Stimulated activated naive CD8-positive, alpha-beta T cell treated with anti-CD3 and anti-CD28 coated beads, Interleukin-15, amount 100 ng/mL, for 72 hours (primary cell): ENCODE data around the gene CLASRP.
A peak's percentile ranks its signal among the peaks of the same experiment; 100 is the strongest.

ENCODE experiments used
- ATAC-seq: fragments of 150-1000 bp; cut with Tn5 transposase; 2 replicates; pipeline ENCODE4 v1.10.0; 2021; ENCODE audit warnings: mild to moderate bottlenecking, moderate library complexity
- DNase-seq, 2 donors: peaks; one replicate each; pipeline ENCODE4 v3.0.0; 2021 to 2022
- H3K27ac Mint-ChIP-seq, 2 donors: one replicate each; pipeline ENCODE4 v1.8.0; 2022; ENCODE audit warnings: mild to moderate bottlenecking in 2 of 2, mixed read lengths in 2 of 2, moderate library complexity in 2 of 2
- H3K27me3 Mint-ChIP-seq: one replicate; pipeline ENCODE4 v1.8.0; 2022; ENCODE audit warnings: mixed read lengths
- H3K4me1 Mint-ChIP-seq: one replicate; pipeline ENCODE4 v1.8.0; 2022; ENCODE audit warnings: mild to moderate bottlenecking, mixed read lengths
- H3K4me3 Mint-ChIP-seq, 2 donors: one replicate each; pipeline ENCODE4 v1.8.0; 2022; ENCODE audit warnings: mild to moderate bottlenecking in 2 of 2, mixed read lengths in 2 of 2, moderate library complexity in 1 of 2
- H3K9me3 Mint-ChIP-seq, 2 donors: one replicate each; pipeline ENCODE4 v1.8.0; 2022; ENCODE audit warnings: mixed read lengths in 2 of 2

The CLASRP gene

DNA sequence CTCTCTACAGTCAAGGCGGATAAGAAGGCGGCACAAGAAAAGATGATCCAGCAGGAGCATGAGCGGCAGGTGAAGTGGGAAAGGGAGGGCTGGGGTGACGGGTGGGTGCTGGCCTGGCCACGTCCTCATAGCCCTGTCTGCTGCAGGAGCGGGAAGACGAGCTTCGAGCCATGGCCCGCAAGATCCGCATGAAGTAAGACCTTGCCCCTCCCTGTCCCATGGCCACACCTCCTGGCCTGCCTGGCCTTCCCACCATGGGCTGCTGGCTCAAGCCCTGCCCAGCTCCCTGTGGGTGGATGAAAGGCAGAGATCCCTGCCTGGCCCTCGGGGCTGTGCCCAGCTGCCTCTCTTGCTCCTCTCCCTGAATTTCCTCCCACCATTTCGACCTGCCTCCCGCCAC, 30.2 kb downstream of the CLASRP start:
- DNase-seq (no peak), ATAC-seq (no peak)
- Mint-ChIP-seq H3K27me3 (no peaks in the 10 kb centered on the region), H3K4me1 (peaks cover 6% of the 10 kb centered on the region), H3K9me3 (no peaks in the 10 kb centered on the region), H3K4me3 (no peak overlapping the region), H3K27ac (peak overlapping the region in 1 of 2 donors; percentile 90)

DNA sequence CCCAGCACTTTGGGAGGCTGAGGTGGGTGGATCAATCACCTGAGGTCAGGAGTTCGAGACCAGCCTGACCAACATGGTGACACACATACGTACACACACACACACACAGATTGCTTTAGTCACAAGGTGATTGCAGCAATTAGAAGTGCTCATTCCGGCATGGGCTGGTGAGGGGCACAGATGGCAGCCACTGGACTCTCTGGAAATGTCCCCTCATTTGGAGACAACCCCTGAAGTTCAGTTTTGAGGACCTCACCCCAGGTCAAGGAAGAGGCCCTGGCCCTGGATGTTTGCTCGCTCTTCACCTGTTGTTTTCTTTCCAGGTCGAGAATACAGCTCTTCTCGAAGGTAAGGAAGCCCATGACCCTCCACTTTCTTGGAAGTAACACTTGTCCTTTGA, 31.4 kb downstream of the CLASRP start:
- H3K4me3 Mint-ChIP-seq: no peak overlapping the region
- ATAC-seq (no peak), DNase-seq (no peak)
- no peaks in the 10 kb centered on the region for H3K9me3 Mint-ChIP-seq
- H3K27ac Mint-ChIP-seq: peak overlapping the region in 1 of 2 donors; percentile 81
- no peaks in the 10 kb centered on the region for H3K27me3 Mint-ChIP-seq
- peaks cover 14% of the 10 kb centered on the region for H3K4me1 Mint-ChIP-seq

DNA sequence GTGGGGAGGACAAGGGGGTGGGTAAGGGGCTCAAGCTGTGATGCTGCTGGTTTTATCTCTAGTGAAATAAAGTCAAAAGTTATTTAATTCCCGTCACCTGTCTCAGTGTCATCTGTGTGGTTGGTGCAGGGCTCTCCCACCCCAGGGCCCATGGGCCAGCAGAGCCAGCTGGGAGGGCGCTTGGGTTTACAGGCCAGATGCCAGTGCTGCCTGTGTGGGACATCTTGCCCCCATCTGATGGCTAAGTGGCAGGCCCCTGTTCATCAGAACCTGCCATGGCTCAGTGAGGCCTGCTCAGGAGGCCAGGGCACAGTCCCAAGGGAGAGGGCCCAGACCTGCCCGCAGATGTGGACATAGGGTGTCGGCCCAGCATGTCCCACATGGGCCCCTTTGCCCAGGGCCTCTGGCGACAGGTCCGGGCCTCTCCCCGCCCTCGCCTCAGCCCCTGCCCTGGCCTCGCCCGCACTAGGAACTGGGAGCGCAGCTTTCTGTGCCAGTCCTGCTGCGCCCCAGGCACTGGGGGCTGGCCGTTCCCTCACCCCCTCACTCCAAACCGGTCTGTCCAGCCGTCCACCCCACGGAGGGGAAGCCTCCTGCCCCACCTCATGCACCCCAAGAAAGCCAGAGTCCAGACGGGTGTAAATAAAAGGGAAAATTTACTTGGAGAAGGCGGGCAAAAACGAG, 32.2 kb downstream of the CLASRP start:
- no peaks in the 10 kb centered on the region for H3K27me3 Mint-ChIP-seq
- peaks cover 20% of the 10 kb centered on the region for H3K4me1 Mint-ChIP-seq
- H3K4me3 Mint-ChIP-seq: no peak overlapping the region
- no peak overlapping the region for H3K27ac Mint-ChIP-seq
- DNase-seq: no peak
- ATAC-seq: no peak
- H3K9me3 Mint-ChIP-seq: no peaks in the 10 kb centered on the region

DNA sequence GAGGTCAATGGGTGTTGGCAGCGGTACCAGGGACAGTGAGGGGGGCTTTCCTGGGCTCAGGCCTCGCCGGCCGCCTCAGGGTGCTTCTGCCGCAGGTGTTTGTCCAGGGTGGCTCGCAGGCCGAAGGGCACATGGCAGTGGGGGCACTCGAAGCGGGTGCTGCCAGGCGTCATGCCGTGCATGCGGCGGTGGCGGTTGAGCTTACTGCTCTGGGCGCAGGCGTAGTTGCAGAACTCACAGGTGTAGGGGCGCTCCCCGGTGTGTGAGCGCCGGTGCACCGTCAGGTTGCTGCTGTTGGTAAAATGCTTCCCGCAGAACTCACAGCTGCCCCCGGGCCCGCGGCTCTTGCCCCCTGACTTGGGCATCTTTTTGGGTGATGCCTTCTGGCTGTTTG, 32.7 kb downstream of the CLASRP start:
- no peak for ATAC-seq
- Mint-ChIP-seq H3K27ac (peak overlapping the region in 1 of 2 donors; percentile 63), H3K27me3 (no peaks in the 10 kb centered on the region), H3K4me3 (no peak overlapping the region), H3K9me3 (no peaks in the 10 kb centered on the region), H3K4me1 (peaks cover 22% of the 10 kb centered on the region)
- no peak for DNase-seq

DNA sequence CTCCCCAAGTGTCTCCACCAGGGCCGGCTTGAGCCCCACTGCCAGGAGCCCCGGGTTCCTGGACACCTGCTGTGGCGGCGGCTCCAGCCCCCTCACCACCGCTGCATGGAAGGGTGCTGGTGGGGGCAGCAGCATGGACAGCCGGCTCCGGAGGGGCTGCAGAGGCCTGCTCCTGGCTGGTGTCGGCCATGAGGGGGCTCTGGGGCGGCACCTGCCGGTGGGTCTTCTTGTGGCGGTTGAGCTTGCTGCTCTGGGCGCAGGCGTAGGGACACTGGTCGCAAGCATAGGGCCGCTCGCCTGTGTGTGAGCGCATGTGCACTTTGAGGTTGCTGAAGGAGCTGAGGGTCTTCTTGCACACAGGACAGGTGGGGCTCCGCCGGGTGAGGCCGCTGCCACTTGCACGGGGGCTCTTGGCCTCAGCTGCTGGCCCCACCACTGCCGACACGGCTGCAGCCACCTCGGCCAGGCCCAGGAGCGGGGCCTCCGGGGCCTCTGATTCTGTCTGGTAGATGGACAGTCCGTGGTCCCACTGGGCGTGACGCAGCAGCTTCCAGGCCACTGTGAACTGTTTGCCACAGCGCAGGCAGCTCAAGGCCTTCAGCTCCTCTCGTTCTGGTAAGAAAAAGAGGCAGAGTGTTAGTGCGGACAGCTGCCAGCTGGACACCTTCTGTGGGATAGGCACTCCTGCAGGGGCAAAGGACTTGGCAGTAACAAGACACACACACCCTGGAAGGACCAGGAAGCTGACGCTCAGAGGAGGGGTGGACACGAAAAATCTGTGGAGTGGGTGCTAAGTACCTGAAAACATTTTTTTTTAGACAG, 33.3 kb downstream of the CLASRP start:
- H3K27ac Mint-ChIP-seq: peak overlapping the region in 1 of 2 donors; percentile 63

DNA sequence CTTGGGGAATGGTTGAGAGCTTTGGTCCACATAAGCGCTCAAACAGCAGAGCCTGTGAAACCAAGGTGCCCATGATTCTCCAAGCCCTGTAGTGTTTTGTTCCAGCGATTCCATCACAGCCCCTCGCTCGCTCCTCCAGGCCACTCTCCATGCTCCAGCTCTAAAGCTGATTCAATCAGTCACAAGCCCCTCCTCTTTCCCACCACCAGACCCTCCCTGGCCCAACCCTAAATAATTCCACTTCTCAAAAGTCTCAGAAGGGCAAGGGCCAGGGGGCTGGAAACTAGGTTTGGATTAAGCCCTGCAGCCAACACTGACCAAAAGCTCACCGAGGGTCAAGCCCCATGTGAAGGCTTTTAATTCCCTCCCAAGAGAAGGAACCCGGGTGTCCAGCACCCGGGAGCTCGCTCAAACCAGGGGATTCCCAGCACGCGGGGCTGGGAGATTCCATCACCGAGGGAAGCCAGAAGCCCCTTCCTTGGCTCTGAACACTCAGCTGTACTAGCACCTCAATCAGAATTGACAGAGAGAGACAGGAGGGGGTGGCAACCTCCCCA, 36.0 kb downstream of the CLASRP start:
- H3K9me3 Mint-ChIP-seq: no peaks in the 10 kb centered on the region
- no peak overlapping the region for H3K27ac Mint-ChIP-seq
- peak overlapping the region; percentile 60 to 91 for H3K4me3 Mint-ChIP-seq
- no peaks in the 10 kb centered on the region for H3K27me3 Mint-ChIP-seq
- no peak for ATAC-seq
- no peak for DNase-seq
- H3K4me1 Mint-ChIP-seq: peaks cover 50% of the 10 kb centered on the region

More for the DNA sequence above, 33.3 kb downstream of the CLASRP start:
- ATAC-seq (no peak), DNase-seq (no peak)
- H3K4me1 Mint-ChIP-seq: peaks cover 28% of the 10 kb centered on the region
- no peaks in the 10 kb centered on the region for H3K9me3 Mint-ChIP-seq
- no peaks in the 10 kb centered on the region for H3K27me3 Mint-ChIP-seq
- no peak overlapping the region for H3K4me3 Mint-ChIP-seq

DNA sequence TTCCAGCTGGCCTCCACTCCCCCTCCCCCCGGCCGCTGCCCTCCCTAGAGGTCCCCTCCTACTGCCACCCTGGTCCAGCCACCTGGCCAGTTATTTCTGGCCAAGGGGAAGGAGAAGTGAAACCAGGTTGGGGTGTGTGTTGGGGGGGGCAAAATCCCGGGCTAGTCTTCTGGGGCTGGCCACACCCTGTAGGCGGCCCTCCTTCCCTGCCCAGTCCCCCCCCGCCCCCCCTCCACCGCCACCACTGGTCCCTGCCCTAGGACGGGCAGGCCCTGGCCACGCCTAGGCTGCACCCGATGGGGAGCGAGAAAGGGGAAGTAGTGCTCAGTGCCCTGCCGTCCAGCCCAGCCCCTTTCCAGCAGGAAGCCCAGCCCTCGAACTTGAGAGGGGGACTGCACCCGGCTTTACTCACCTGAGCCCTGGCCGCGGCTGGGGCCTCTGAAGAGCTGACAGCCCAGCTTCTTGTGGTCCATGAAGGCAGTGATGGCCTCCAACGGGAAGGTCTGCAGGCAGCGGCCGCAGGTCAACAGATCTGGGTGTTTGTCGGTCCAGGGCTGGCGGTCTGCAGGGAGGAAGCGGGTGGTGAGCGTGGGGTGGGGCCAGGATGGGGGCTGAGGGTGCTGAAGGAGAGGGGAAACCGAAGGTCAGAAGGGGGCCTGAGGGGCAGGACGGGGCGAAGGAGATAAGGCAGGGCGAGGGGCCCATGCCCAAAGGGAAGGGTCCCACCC, 36.6 kb downstream of the CLASRP start:
- no peaks in the 10 kb centered on the region for H3K9me3 Mint-ChIP-seq
- ATAC-seq: peak; percentile 18
- peak; percentile 29 to 46 for DNase-seq
- no peaks in the 10 kb centered on the region for H3K27me3 Mint-ChIP-seq
- peak overlapping the region; percentile 65 to 85 for H3K27ac Mint-ChIP-seq
- H3K4me3 Mint-ChIP-seq: peak overlapping the region; percentile 88 to 91
- H3K4me1 Mint-ChIP-seq: peaks cover 57% of the 10 kb centered on the region

DNA sequence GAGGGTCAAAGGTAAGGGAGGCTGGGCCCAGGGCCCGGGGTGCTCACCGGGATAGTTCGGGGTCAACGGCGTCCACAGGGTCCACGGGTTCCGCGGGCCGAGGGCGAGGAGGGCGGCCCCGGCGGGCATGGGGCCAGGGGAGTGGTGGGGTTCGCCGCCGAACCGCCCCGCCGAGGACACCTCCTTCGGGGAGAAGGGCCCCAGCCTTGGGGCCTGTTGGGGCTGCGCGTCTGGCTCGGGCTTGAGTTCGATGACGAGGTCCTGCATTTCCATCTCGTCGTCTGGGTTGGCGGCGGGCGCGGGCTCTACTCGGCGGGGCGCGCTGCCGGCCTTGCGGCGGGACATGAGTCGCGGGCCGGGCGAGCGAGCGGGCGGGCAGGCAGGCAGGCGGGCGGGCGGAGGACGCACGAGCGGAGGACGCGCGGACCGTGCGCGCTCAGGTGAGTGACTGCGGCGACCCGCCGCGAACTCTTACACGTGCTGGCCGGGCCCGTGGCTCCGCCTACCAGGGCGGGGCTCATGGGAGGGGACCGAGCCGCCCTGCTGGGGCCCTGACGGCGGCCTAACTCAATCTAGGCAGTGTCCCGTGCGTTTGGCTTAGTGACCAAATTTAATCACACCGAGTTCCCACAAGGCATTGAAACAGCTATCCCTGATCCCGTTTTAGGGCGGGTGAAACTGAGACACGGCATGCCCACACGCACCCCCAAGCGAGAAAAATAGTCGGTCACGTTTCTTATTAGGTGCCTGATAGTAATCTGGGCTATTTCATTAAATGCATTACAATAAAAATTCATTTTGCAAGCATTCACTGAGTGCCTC, 37.4 kb downstream of the CLASRP start, which contains the start of gene ZNF296:
Gene ZNF296, minus strand, starts transcription at position 450 of the 822 bp plus-strand sequence. Its CDS starts 105 bp downstream, at position 345.
- peak; percentile 82 to 85 for DNase-seq
- peak; percentile 86 for ATAC-seq
- Mint-ChIP-seq H3K4me3 (peak within 1 kb of the TSS; percentile 88 to 91), H3K9me3 (no peaks in the 10 kb centered on the region), H3K27ac (peak within 1 kb of the TSS; percentile 65 to 85), H3K27me3 (no peaks in the 10 kb centered on the region), H3K4me1 (peaks cover 62% of the 10 kb centered on the region)

DNA sequence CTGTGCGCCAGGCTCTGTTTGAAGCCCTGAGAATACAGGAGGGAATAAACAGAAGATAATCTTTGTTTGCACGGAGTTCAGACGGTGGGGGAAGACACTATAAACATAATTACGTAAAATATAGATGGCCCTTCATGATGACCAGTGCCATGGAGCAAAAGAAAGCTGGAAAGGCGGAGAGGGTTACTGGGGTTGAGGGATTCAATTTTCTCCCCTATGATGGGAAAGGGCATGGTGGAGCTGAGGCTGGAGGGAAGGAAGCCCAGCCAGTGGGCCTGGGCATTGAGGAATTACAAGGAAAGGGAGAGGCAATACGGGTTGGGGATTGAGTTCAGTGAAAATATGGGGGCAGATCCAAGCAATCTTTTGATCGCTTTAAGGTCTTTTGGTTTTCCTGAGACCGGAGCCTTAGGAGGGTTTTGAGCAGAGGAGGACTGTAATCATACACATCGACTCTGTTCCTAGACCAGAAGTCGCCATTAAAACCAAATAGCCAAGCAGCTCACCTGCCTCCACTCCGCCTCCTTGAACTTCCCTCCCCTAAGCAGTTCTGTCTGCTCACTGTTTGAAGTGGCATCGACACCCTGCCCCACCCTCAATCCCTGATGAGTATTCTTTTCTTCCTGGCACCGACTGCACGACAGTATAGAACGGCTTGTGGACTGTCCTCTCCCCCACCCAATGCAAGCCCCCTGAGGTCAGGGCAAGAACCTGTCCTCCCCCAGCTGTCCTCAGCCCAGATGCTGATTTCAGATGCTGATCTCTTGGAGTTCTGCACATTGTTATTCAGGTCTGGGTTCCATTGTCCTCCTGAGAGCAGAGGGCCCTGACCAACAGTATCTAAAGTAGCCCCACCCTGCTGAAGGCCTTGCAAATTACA, 38.2 kb downstream of the CLASRP start:
- no peaks in the 10 kb centered on the region for H3K9me3 Mint-ChIP-seq
- no peak for ATAC-seq
- H3K4me1 Mint-ChIP-seq: peaks cover 67% of the 10 kb centered on the region
- peak overlapping the region; percentile 88 to 91 for H3K4me3 Mint-ChIP-seq
- DNase-seq: no peak
- H3K27me3 Mint-ChIP-seq: no peaks in the 10 kb centered on the region
- peak overlapping the region; percentile 65 to 79 for H3K27ac Mint-ChIP-seq

DNA sequence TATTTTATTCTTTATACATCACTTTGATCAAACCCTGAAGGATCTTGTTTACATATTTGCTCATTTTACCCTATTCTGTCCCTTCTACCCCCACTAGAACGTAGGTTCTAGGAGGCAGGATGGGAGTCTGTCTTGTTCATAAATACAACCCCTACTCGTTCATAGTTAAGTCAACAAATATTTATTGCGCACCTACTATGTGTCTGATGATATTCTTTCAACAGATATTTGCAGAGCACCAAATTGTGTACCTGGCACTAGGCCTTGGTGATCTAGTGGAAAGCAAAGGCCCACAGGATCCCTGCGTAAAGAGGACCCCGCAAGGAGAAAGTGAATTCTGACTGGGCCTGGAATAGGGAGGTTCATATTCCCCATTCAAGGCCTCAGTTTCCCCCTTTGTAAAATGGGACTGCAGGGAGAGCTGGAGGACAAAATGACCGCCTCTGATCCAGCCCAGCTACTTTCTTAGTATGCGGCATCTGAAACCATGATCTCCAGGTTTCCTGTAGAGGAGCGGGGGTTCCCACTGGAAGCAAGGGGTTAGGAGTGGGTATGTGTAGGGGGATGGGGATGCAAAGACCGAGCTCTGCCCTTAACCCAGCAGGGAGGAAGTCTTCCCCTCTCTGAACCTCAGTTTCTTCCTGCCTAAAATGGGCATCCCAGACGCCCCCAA, 39.7 kb downstream of the CLASRP start:
- peak overlapping the region; percentile 81 to 97 for H3K27ac Mint-ChIP-seq
- peak overlapping the region; percentile 92 to 93 for H3K4me3 Mint-ChIP-seq
- ATAC-seq: peak; percentile 18
- no peaks in the 10 kb centered on the region for H3K27me3 Mint-ChIP-seq
- no peak for DNase-seq
- peaks cover 71% of the 10 kb centered on the region for H3K4me1 Mint-ChIP-seq
- no peaks in the 10 kb centered on the region for H3K9me3 Mint-ChIP-seq

DNA sequence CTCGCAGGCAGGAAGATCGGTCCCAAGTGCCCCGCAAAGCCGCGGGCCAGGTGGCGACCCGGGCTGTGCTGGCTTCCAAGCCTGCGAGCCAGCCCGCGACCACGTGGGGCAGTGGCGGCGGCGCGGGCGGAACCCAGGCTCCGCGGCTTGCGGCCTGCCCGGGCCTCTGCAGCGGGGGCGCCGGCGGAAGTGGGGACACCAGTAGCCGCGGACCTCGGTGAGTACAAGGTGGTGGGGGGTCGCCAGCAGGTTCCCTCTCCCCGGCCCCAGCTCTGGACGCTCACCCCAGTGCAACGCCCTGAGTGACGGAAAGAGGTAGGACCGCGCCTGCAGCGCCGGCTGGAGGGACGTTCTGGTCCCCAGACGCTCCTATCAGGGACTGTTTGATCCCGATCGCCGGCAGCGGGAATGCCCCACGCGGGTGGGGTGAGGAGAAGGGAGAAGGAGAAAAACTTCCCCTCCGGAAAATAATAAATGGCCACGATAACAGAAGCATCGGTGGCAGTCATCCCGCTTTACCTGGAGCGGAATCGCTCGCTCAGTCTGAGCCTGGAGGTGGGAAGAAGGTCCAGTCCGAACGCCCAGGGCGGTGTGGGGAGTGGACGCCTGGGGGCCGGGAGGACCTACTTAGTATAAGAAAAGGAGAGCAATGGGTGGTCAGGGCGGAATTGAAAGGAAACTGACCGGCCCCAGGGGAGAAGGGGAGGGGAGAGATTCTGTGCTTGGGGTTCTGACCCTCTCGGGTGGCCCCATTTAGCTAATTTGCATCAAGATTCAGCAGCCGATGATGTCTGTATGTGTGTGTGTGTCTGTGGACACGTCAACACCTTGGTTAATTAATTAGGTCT, 40.4 kb downstream of the CLASRP start, which contains the start of gene GEMIN7:
Gene GEMIN7, plus strand, starts transcription at position 198 of the 848 bp plus-strand sequence. CDS start 10,855 bp downstream, outside the sequence.
- DNase-seq (peak; percentile 86 to 87), ATAC-seq (peak; percentile 85)
- Mint-ChIP-seq H3K4me3 (peak within 1 kb of the TSS; percentile 92 to 93), H3K27me3 (no peaks in the 10 kb centered on the region), H3K9me3 (no peaks in the 10 kb centered on the region), H3K27ac (peak within 1 kb of the TSS; percentile 97), H3K4me1 (peaks cover 71% of the 10 kb centered on the region)

DNA sequence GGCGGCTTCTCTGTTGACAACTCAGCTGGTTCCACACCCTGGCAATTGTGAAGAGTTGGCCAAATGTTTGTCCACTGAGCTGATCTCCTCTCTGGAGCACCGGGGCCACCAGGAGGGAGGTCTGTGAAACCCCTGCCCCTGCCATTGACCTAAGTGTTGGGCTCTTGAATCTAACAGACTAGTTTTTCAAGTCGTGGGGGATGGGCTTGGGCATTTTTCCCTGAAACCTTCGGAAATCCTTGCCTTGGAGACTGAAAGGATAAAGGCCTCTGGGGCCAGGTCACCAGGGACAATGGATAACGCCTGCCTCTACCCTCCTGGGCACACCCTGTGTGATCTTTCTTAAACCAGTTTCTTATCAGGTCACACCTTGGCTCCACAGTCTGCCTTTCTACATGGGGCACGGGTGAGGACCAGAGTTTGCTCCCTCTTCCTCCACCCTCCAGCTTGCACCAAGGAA, 41.1 kb downstream of the CLASRP start:
- peaks cover 65% of the 10 kb centered on the region for H3K4me1 Mint-ChIP-seq

More for the DNA sequence above, 41.1 kb downstream of the CLASRP start:
- no peak for ATAC-seq
- Mint-ChIP-seq H3K9me3 (no peaks in the 10 kb centered on the region), H3K27ac (peak overlapping the region; percentile 97), H3K4me3 (peak overlapping the region; percentile 92 to 93), H3K27me3 (no peaks in the 10 kb centered on the region)
- no peak for DNase-seq
